ENCODE data around the gene B4GALNT4. TPM values are rescaled to one million over a fixed set of nuclear protein-coding genes. Genes with fewer than 3 reads are reported as not detected.

B4GALNT4 gene
- polyA plus RNA-seq, 1 experiment = 5.4 TPM

DNA sequence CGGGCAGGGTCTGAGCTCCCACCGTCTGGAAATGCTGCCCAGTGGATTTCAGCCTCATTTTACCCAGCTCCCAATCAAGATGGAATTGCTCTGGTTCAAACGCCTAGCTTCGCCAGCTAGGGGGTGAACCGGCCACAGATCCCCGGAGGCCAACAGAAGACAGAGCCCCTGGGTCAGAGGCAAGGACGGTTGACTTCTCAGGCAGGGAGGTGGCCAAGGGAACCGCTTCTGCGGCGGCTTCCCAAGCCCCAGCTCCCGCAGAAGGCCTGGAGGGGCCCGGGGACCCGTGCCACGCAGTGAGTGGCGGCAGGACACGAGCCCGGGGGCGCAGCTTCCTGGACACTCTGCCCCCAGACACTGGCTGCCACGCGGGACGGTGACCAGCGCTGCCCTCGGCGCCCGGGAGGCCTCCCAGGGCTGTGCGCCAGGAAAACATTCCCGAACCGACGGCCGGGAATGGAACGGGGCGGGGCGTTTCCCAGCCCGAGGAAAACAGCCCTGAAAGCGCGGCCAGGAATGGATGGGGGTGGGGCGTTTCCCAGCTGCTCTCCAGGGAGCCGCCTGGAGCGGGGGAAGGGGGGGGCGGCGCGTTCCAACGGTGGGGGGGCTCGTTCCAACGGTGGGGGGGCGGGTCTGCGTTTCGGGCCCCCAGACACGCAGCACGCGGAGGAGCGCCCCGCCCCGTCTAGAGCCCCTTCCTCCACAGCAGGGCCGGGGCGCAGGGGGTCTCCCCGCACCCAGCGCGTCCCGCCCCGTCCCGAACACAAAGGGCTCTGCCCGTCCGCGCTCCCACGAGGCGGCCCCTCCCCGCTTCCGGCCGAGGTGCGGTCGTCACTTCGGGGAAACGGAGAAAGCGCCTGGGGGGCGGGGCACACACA is 13.5 kb upstream of the B4GALNT4 start:
- Histone ChIP-seq H3K36me3 (ENCODE audit: control insufficient read depth, insufficient read depth, low read length) (no peaks in the 10 kb centered on the region), H3K4me3 (ENCODE audit: low read depth, low read length) (peak overlapping the region; percentile 32), H3K27me3 (ENCODE audit: control insufficient read depth, insufficient read depth, low read length) (no peaks in the 10 kb centered on the region; the same call in 1 of the 2 replicates)
- TF ChIP-seq, protein P1, sequence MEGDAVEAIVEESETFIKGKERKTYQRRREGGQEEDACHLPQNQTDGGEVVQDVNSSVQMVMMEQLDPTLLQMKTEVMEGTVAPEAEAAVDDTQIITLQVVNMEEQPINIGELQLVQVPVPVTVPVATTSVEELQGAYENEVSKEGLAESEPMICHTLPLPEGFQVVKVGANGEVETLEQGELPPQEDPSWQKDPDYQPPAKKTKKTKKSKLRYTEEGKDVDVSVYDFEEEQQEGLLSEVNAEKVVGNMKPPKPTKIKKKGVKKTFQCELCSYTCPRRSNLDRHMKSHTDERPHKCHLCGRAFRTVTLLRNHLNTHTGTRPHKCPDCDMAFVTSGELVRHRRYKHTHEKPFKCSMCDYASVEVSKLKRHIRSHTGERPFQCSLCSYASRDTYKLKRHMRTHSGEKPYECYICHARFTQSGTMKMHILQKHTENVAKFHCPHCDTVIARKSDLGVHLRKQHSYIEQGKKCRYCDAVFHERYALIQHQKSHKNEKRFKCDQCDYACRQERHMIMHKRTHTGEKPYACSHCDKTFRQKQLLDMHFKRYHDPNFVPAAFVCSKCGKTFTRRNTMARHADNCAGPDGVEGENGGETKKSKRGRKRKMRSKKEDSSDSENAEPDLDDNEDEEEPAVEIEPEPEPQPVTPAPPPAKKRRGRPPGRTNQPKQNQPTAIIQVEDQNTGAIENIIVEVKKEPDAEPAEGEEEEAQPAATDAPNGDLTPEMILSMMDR (IDR thresholded peaks at IDR 0.05; ENCODE audit: insufficient read depth, low read depth, low read length) = no peak
- ChIA-PET POLR2A (interaction anchor here (0.5 to 0.9 kb wide), 6 partner anchors 38 to 384 kb away, joined by 3 to 17 read pairs (median 6); no protein-coding TSS in a partner anchor), CTCF (interaction anchor here (0.7 to 3.7 kb wide), 6 partner anchors 33 to 51 kb away, joined by 3 to 30 read pairs (median 4); partner anchors contain the start of gene IFITM3)
- DNase-seq (ENCODE audit: low read depth) = peak; percentile 76

DNA sequence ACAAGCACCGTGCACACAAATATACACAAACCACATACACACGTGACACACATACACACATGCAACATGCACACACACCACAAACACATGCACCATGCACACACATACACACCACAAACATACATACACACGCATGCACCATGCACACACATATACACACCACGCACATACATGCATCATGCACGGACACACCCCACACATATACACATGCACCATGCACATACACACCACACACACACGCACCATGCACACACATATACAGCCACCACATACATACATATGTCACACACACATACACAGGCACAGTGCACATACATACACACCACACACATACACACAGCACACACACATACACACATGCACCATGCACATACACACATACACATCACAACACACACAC is 12.7 kb upstream of the B4GALNT4 start:
- ChIA-PET POLR2A (interaction anchor here (0.5 to 0.9 kb wide), 2 partner anchors 44 to 383 kb away, joined by 6 to 12 read pairs; no protein-coding TSS in a partner anchor), CTCF (interaction anchor here (1.0 to 3.7 kb wide), 3 partner anchors 41 to 51 kb away, joined by 3 to 30 read pairs (median 7); no protein-coding TSS in a partner anchor)
- TF ChIP-seq, protein P1 (IDR thresholded peaks at IDR 0.05; ENCODE audit: insufficient read depth, low read depth, low read length) = no peak
- DNase-seq (ENCODE audit: low read depth) = no peak
- no peaks in the 10 kb centered on the region; the same call in 1 of the 2 replicates for H3K27me3 ChIP-seq (ENCODE audit: control insufficient read depth, insufficient read depth, low read length)
- no peak overlapping the region for H3K4me3 ChIP-seq (ENCODE audit: low read depth, low read length)
- no peaks in the 10 kb centered on the region for H3K36me3 ChIP-seq (ENCODE audit: control insufficient read depth, insufficient read depth, low read length)

DNA sequence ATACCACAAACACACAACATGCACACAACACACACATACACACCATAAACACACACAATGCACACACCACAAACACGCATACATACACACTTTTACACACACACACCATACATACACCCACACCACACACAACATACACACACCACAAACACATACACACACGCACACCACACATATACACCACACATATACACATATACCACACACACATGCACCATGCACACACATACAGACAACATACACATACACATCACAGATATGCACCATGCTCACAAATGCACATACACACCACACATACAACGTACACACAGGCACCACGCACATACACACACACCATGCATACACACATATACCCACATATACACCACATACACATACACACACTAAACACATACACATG is 11.7 kb upstream of the B4GALNT4 start:
- DNase-seq (ENCODE audit: low read depth) = no peak
- TF ChIP-seq, protein P1 (IDR thresholded peaks at IDR 0.05; ENCODE audit: insufficient read depth, low read depth, low read length) = no peak

DNA sequence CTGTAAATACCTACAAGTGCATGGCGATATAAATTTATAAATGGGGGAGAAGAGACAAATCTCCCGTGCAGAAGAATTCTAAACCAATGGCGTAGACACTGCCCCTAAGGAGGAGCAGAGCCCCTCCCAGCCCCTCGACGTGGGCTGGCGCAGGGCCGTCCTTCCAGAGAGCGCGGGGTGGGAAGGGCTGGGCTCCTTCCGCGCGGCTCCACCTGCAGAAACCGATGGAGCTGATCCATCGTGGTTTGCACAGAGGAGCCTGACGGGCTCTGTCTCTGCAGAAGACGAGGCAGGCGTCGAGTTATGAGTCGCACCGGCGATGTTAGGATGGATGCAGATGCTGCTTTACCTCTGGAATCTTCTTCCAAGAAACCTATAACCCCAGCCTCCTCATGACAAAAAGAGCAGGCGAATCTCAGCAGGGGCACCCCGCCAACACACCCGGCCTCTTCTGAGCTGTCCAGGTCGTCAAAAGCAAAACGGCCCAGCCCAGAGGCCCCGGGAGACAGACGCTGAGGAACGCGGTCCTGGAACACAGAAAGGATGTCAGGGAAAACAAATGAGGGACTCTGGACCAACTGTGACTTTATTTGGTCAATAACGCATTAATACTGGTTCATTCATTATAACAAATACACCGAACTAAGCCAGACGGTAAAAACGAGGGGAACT is 11.0 kb upstream of the B4GALNT4 start:
- CTCF ChIA-PET = interaction anchor here (3.6 kb wide), 1 partner anchor 53 kb away, joined by 15 read pairs; no protein-coding TSS in a partner anchor
- H3K27me3 ChIP-seq (ENCODE audit: control insufficient read depth, insufficient read depth, low read length) = peaks cover 1% of the 10 kb centered on the region; the same call in 1 of the 2 replicates
- no peak for DNase-seq (ENCODE audit: low read depth)
- no peaks in the 10 kb centered on the region for H3K36me3 ChIP-seq (ENCODE audit: control insufficient read depth, insufficient read depth, low read length)
- POLR2A ChIA-PET = no interaction called here
- TF ChIP-seq, protein P1 (IDR thresholded peaks at IDR 0.05; ENCODE audit: insufficient read depth, low read depth, low read length) = no peak
- H3K4me3 ChIP-seq (ENCODE audit: low read depth, low read length) = no peak overlapping the region

More for the DNA sequence above, 11.7 kb upstream of the B4GALNT4 start:
- no peaks in the 10 kb centered on the region; the same call in 1 of the 2 replicates for H3K27me3 ChIP-seq (ENCODE audit: control insufficient read depth, insufficient read depth, low read length)
- POLR2A ChIA-PET = no interaction called here
- no peaks in the 10 kb centered on the region for H3K36me3 ChIP-seq (ENCODE audit: control insufficient read depth, insufficient read depth, low read length)
- H3K4me3 ChIP-seq (ENCODE audit: low read depth, low read length) = no peak overlapping the region
- CTCF ChIA-PET = interaction anchor here (3.6 kb wide), 1 partner anchor 52 kb away, joined by 15 read pairs; no protein-coding TSS in a partner anchor
